Liver (tissue), 9 donors: ENCODE measurements around the gene CPZ. TPM values are rescaled to one million over a fixed set of nuclear protein-coding genes. Genes with fewer than 3 reads are reported as not detected.

Source experiments
- DNase-seq: peaks from one replicate; pipeline ENCODE4 v3.0.0-alpha.2; 2017; ENCODE audit warnings: low spot score
- H3K27ac ChIP-seq, 2 donors: one replicate each; pipeline ENCODE4 v1.7.0; 2013; ENCODE audit warnings: inconsistent platforms in 2 of 2, low read length in 2 of 2, control low read depth in 1 of 2, low read depth in 1 of 2, mild to moderate bottlenecking in 1 of 2
- H3K27me3 ChIP-seq, 4 donors: one replicate each; pipeline versions ENCODE4 v1.6.1 to v1.7.0; 2013; ENCODE audit warnings: low read length in 3 of 4, inconsistent platforms in 1 of 4, mild to moderate bottlenecking in 1 of 4, moderate library complexity in 1 of 4; ENCODE audit not compliant: control insufficient read depth in 4 of 4, insufficient read depth in 4 of 4
- H3K36me3 ChIP-seq, 4 donors: one replicate each; pipeline versions ENCODE4 v1.6.1 to v1.7.0; 2013; ENCODE audit warnings: low read length in 3 of 4, mild to moderate bottlenecking in 3 of 4, low read depth in 1 of 4, moderate library complexity in 1 of 4; ENCODE audit not compliant: control insufficient read depth in 4 of 4, insufficient read depth in 3 of 4
- H3K4me1 ChIP-seq, 4 donors: one replicate each; pipeline versions ENCODE4 v1.6.1 to v1.7.0; 2013; ENCODE audit warnings: low read length in 3 of 4, mild to moderate bottlenecking in 3 of 4, moderate library complexity in 1 of 4; ENCODE audit not compliant: control insufficient read depth in 4 of 4, insufficient read depth in 4 of 4
- H3K4me3 ChIP-seq, 3 donors: one replicate each; pipeline versions ENCODE4 v1.6.1 to v1.7.0; 2013; ENCODE audit warnings: low read length in 3 of 3, control low read depth in 1 of 3, low read depth in 1 of 3, mild to moderate bottlenecking in 1 of 3
- H3K9ac ChIP-seq, 2 donors: one replicate each; pipeline ENCODE4 v1.7.0; 2013; ENCODE audit warnings: low read length in 2 of 2, mild to moderate bottlenecking in 2 of 2, moderate library complexity in 2 of 2, control low read depth in 1 of 2, low read depth in 1 of 2
- H3K9me3 ChIP-seq, 4 donors: one replicate each; pipeline versions ENCODE4 v1.6.1 to v1.7.0; 2013; ENCODE audit warnings: low read length in 3 of 4; ENCODE audit not compliant: control insufficient read depth in 4 of 4
- EGR1 ChIP-seq, 2 donors: IDR thresholded peaks; 2 replicates each; pipeline ENCODE4 v1.6.1; 2016 to 2018; ENCODE audit warnings: antibody characterized with exemption in 2 of 2, low read depth in 2 of 2
- FOXA1 ChIP-seq: IDR thresholded peaks from 2 replicates; pipeline ENCODE4 v1.6.1; 2016; ENCODE audit warnings: antibody characterized with exemption
- FOXA2 ChIP-seq: IDR thresholded peaks from 2 replicates; pipeline ENCODE4 v1.6.1; 2016; ENCODE audit warnings: antibody characterized with exemption
- GABPA ChIP-seq, 2 donors: IDR thresholded peaks in 1 of 2; conservative IDR thresholded peaks in 1 of 2; 2 replicates each; pipeline ENCODE4 v1.6.1; 2016; ENCODE audit warnings: antibody characterized with exemption in 2 of 2, mild to moderate bottlenecking in 1 of 2, moderate library complexity in 1 of 2
- HNF4A ChIP-seq, 2 donors: conservative IDR thresholded peaks; 2 replicates each; pipeline ENCODE4 v1.6.1; 2016; ENCODE audit warnings: antibody characterized with exemption in 2 of 2, mild to moderate bottlenecking in 2 of 2
- HNF4G ChIP-seq: IDR thresholded peaks from 2 replicates; pipeline ENCODE4 v1.6.1; 2016; ENCODE audit warnings: antibody characterized with exemption
- JUND ChIP-seq, 2 donors: IDR thresholded peaks; 2 replicates each; pipeline ENCODE4 v1.6.1; 2016; ENCODE audit warnings: antibody characterized with exemption in 2 of 2
- RAD21 ChIP-seq, 2 donors: IDR thresholded peaks; 2 replicates each; pipeline ENCODE4 v1.6.1; 2016; ENCODE audit warnings: antibody characterized with exemption in 2 of 2, mild to moderate bottlenecking in 2 of 2
- REST ChIP-seq: IDR thresholded peaks from 2 replicates; pipeline ENCODE4 v1.6.1; 2016; ENCODE audit warnings: antibody characterized with exemption, mild to moderate bottlenecking
- RXRA ChIP-seq, 2 donors: IDR thresholded peaks; 2 replicates each; pipeline ENCODE4 v1.6.1; 2017 to 2018; ENCODE audit warnings: antibody characterized with exemption in 2 of 2, mild to moderate bottlenecking in 1 of 2
- SP1 ChIP-seq: IDR thresholded peaks from 2 replicates; pipeline ENCODE4 v1.6.1; 2018; ENCODE audit warnings: antibody characterized with exemption, mild to moderate bottlenecking
- TAF1 ChIP-seq: conservative IDR thresholded peaks from 2 replicates; pipeline ENCODE4 v1.6.1; 2016; ENCODE audit warnings: antibody characterized with exemption, mild to moderate bottlenecking
- YY1 ChIP-seq: IDR thresholded peaks from 2 replicates; pipeline ENCODE4 v1.6.1; 2016; ENCODE audit warnings: antibody characterized with exemption, mild to moderate bottlenecking
- ZBTB33 ChIP-seq: IDR thresholded peaks from 2 replicates; pipeline ENCODE4 v1.6.1; 2016; ENCODE audit warnings: antibody characterized with exemption
- WGBS: extraction: QIAGEN DNeasy Blood & Tissue Kit; methylation state at CpG from one replicate; pipeline ENCODE4 v1.1.7; 2013; 5-methylcytosine and 5-hydroxymethylcytosine counted together
- polyA plus RNA-seq, 2 donors: library from polyadenylated mRNA; stranded (reverse) in 1 of 2; unstranded in 1 of 2; fragments of 200-250 nt in 1 of 2; fragments of >200 nt in 1 of 2; fragmentation: Nextera tagmentation in 1 of 2; extraction: Ambion mirVana in 1 of 2; gene quantifications; one replicate each; pipeline versions ENCODE4 v1.2.1 to v1.2.3, GENCODE V29; 2013 to 2015
- total RNA-seq, 2 donors: library from RNA; depleted of rRNA; stranded (reverse); fragments of >200 nt; gene quantifications; one replicate each; pipeline ENCODE4 v1.2.3, GENCODE V29; 2014
- TF ChIP-seq, protein P1 (sequence below): fragments of 150-350 bp; IDR thresholded peaks from 2 replicates; pipeline ENCODE4 v1.5.1; 2017; ENCODE audit warnings: improper control_type of control experiment, low read depth, low read length; ENCODE audit not compliant: missing input control
- TF ChIP-seq, protein P2 (sequence below): IDR thresholded peaks from 2 replicates; pipeline ENCODE4 v1.6.1; 2016; ENCODE audit warnings: antibody characterized with exemption
- donor health status: healthy.
- donor health status: healthy.
- donor health status: healthy.
- donor health status: healthy.
- donor health status: healthy.

Gene CPZ
- total and polyA plus RNA-seq, 4 donors, result 0.51 to 1.8 (median 1.4) TPM

DNA sequence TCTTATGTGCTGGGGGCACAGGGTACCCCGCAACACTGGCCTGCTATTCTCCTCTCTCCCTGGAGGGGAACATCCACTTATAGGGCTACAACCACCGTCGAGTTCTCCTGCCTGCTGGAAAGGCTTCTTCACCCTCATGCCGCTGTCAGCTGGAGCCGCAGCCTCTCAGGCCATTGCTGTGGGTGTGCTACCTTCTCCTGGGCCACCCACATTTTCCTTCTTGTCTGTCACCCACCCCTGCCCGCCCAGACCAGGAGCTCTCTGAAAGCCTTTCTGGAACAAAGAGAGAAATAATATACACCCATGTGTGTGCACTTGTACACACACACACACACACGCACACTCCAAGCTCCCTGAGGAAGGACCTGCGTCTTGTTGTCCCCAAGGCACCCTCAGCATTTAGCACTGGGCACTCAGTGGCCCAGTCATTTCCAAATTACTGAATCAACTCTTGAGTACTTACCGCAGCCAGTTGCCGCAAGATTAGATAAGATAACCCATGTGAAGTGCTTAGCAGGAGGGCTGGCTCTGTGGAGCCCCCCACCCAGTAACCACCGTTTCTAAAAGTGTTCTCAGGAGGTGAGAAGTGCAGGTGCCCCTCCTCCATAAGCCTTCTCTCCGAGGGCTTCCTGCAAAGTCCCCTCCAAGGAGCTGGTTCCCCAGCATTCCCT lies 50.2 kb downstream of the CPZ start:
- no peak for DNase-seq
- WGBS, result 63% methylated on average over 12 of the region's 12 CpGs

DNA sequence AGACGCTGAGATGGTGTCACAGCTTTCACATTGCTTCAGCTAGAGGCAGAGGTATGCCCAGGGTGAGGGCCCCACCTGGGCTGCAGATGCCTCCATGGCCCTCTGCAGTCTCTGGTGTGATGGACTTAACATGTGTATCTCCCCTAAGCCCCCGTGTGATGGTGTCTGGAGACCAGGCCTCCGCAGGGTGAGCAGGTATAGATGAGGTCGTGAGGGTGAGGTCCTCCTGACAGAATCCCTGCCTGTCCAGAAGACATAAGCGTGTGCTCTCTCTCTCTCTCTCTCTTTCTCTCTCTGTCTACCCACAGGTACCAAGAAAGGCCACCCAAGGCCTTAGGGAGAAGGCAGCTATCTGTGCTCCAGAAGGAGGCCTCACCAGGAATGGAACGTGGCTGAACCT lies 50.9 kb downstream of the CPZ start:
- Histone ChIP-seq H3K4me1 (no peaks in the 10 kb centered on the region), H3K36me3 (no peaks in the 10 kb centered on the region), H3K27me3 (peaks cover 0 to under 1% (median 0%) of the 10 kb centered on the region in 4 donors), H3K9ac (no peak overlapping the region), H3K9me3 (no peaks in the 10 kb centered on the region), H3K27ac (no peak overlapping the region), H3K4me3 (no peak overlapping the region)
- no peak for TF ChIP-seq REST
- TF ChIP-seq HNF4A (conservative IDR thresholded peaks at IDR 0.05), result no peak
- no peak for TF ChIP-seq RAD21 (IDR thresholded peaks at IDR 0.05)
- no peak for TF ChIP-seq FOXA2
- no peak for TF ChIP-seq TAF1
- no peak for TF ChIP-seq RXRA (IDR thresholded peaks at IDR 0.05)
- TF ChIP-seq ZBTB33, result no peak
- TF ChIP-seq SP1, result no peak
- TF ChIP-seq, protein P1, sequence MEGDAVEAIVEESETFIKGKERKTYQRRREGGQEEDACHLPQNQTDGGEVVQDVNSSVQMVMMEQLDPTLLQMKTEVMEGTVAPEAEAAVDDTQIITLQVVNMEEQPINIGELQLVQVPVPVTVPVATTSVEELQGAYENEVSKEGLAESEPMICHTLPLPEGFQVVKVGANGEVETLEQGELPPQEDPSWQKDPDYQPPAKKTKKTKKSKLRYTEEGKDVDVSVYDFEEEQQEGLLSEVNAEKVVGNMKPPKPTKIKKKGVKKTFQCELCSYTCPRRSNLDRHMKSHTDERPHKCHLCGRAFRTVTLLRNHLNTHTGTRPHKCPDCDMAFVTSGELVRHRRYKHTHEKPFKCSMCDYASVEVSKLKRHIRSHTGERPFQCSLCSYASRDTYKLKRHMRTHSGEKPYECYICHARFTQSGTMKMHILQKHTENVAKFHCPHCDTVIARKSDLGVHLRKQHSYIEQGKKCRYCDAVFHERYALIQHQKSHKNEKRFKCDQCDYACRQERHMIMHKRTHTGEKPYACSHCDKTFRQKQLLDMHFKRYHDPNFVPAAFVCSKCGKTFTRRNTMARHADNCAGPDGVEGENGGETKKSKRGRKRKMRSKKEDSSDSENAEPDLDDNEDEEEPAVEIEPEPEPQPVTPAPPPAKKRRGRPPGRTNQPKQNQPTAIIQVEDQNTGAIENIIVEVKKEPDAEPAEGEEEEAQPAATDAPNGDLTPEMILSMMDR, result no peak
- TF ChIP-seq, protein P2, sequence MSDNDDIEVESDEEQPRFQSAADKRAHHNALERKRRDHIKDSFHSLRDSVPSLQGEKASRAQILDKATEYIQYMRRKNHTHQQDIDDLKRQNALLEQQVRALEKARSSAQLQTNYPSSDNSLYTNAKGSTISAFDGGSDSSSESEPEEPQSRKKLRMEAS, result no peak
- TF ChIP-seq GABPA (IDR thresholded peaks at IDR 0.05 in 1 of 2, conservative IDR thresholded peaks at IDR 0.05 in 1 of 2), result no peak
- no peak for TF ChIP-seq JUND (IDR thresholded peaks at IDR 0.05)
- TF ChIP-seq YY1, result no peak
- no peak for TF ChIP-seq HNF4G
- TF ChIP-seq EGR1 (IDR thresholded peaks at IDR 0.05; ENCODE audit: low read depth in 2 of 2), result no peak
- 66% methylated on average over 6 of the region's 6 CpGs for WGBS
- DNase-seq, result no peak

More for the DNA sequence above, 50.2 kb downstream of the CPZ start:
- H3K27ac ChIP-seq, result no peak overlapping the region
- H3K27me3 ChIP-seq, result no peaks in the 10 kb centered on the region
- no peaks in the 10 kb centered on the region for H3K36me3 ChIP-seq
- H3K4me1 ChIP-seq, result no peaks in the 10 kb centered on the region
- H3K4me3 ChIP-seq, result no peak overlapping the region
- no peak for TF ChIP-seq RXRA (IDR thresholded peaks at IDR 0.05)
- TF ChIP-seq RAD21 (IDR thresholded peaks at IDR 0.05), result no peak
- TF ChIP-seq YY1, result no peak
- TF ChIP-seq, protein P1, result no peak
- no peak for TF ChIP-seq FOXA2
- no peak for TF ChIP-seq FOXA1
- TF ChIP-seq JUND (IDR thresholded peaks at IDR 0.05), result no peak
- H3K9ac ChIP-seq, result no peak overlapping the region
- no peaks in the 10 kb centered on the region for H3K9me3 ChIP-seq
